HG03108 (cell line): Measurements from ENCODE around the gene LPCAT2.
"Not testable (repeated sequence)": the region's sequence is repeated elsewhere in the genome, so short reads cannot be mapped to it uniquely, and the experiment has no call there.

Experiments used
- ATAC-seq: cut with Tn5 transposase; IDR thresholded peaks from one replicate; pipeline ENCODE4 v1.9.1; 2021; ENCODE audit warnings: moderate library complexity; ENCODE audit not compliant: unreplicated experiment

The LPCAT2 gene

GRCh38 chr16:55577887-55578286 lies 69.0 kb downstream of the LPCAT2 start:
- ATAC-seq = no peak

- ATAC-seq = no peak
Observed at GRCh38 chr16:55585631-55586030, 76.8 kb downstream of the LPCAT2 start.

GRCh38 chr16:55588799-55589198 lies 79.9 kb downstream of the LPCAT2 start:
- no peak for ATAC-seq

GRCh38 chr16:55592306-55592705 lies 83.4 kb downstream of the LPCAT2 start:
- ATAC-seq = no peak

- no peak for ATAC-seq
Observed at GRCh38 chr16:55597928-55598327, 89.1 kb downstream of the LPCAT2 start.

- no peak for ATAC-seq
Observed at GRCh38 chr16:55605754-55606336, 97.0 kb downstream of the LPCAT2 start.

GRCh38 chr16:55613613-55614335 lies 104.9 kb downstream of the LPCAT2 start:
- ATAC-seq = no peak

- ATAC-seq = no peak
Observed at GRCh38 chr16:55615071-55615470, 106.2 kb downstream of the LPCAT2 start.

GRCh38 chr16:55615670-55616069 lies 106.8 kb downstream of the LPCAT2 start:
- not testable (repeated sequence) for ATAC-seq

GRCh38 chr16:55621771-55622170 lies 112.9 kb downstream of the LPCAT2 start:
- no peak for ATAC-seq

- ATAC-seq = no peak
Observed at GRCh38 chr16:55622272-55622671, 113.4 kb downstream of the LPCAT2 start.

- ATAC-seq = no peak
Observed at GRCh38 chr16:55622930-55623561, 114.2 kb downstream of the LPCAT2 start.

- no peak for ATAC-seq
Observed at GRCh38 chr16:55623640-55624039, 114.8 kb downstream of the LPCAT2 start.

GRCh38 chr16:55624696-55625095 lies 115.8 kb downstream of the LPCAT2 start:
- no peak for ATAC-seq

- ATAC-seq = no peak
Observed at GRCh38 chr16:55625843-55626242, 117.0 kb downstream of the LPCAT2 start.

GRCh38 chr16:55628306-55628968 lies 119.6 kb downstream of the LPCAT2 start:
- ATAC-seq = no peak

- no peak for ATAC-seq
Observed at GRCh38 chr16:55630774-55631173, 121.9 kb downstream of the LPCAT2 start.

- ATAC-seq = no peak
Observed at GRCh38 chr16:55632259-55632658, 123.4 kb downstream of the LPCAT2 start.

GRCh38 chr16:55634193-55634592 lies 125.3 kb downstream of the LPCAT2 start:
- no peak for ATAC-seq
